ENCODE results near the gene APRT.

APRT gene

DNA sequence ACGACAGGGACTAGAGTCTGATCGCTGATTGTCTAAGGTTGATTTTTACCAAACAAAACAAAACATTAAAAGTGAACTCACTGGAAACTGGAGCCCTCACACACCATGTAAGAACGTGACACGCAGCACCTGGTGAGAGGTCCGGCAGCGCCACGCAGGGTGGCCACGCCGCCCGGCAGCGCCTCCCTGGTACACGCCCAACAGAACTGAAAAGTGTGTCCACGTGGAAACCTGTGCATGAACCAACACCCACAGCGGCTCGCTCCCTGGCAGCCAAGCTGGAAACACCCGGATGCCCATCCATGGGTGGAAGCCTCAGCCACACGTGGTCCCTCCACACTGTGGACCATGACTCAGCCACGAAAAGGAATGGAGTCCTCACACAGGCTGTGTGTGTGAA lies 35.9 kb upstream of the APRT start:
- TF ChIP-seq CTCF (IDR thresholded peaks at IDR 0.05) (no peak), ZFX (IDR thresholded peaks at IDR 0.05; ENCODE audit: borderline replicate concordance) (no peak)

GRCh38 chr16:88846088-88846487 lies 34.4 kb upstream of the APRT start:
- no peak for TF ChIP-seq CTCF (IDR thresholded peaks at IDR 0.05)
- TF ChIP-seq ZFX (IDR thresholded peaks at IDR 0.05; ENCODE audit: borderline replicate concordance) = no peak
- no peak overlapping the region for H3K27ac ChIP-seq

More for the DNA sequence above, 35.9 kb upstream of the APRT start:
- no peak overlapping the region for H3K27ac ChIP-seq

DNA sequence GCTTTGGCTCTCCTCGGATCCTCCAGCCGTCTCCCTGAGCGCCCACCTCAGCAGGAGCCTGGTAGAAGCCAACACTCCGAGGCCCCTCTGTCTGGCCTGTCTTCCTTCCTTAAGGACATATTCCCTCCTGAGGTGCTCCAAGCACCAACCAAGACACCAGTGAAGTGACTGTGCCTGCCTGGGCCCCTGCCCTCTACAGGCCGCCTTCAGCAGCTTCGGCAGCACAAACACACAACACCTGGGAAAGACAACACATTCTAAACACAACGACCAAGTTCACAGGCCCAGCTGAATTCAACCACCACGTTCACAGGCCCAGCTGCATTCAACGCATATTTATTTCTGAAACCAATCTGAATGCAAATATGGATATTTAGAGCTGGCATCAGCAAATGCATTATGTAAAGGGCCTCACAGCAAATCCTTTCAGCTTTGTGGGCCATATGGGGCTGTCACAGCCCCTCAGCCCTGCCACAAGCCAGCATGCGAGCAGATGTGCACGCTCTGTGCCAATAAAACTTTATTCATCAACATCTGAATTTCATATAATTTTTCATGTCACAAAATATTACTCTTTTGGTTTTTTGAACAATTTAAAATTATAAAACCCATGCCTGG lies 32.8 kb upstream of the APRT start:
- H3K27ac ChIP-seq = no peak overlapping the region
- no peak for TF ChIP-seq ZFX (IDR thresholded peaks at IDR 0.05; ENCODE audit: borderline replicate concordance)
- TF ChIP-seq CTCF (IDR thresholded peaks at IDR 0.05) = peak; percentile 18; the same call in 1 of the 2 replicates

GRCh38 chr16:88843256-88843655 lies 31.5 kb upstream of the APRT start:
- TF ChIP-seq CTCF (IDR thresholded peaks at IDR 0.05) = no peak
- no peak for TF ChIP-seq ZFX (IDR thresholded peaks at IDR 0.05; ENCODE audit: borderline replicate concordance)
- no peak overlapping the region for H3K27ac ChIP-seq

- no peak overlapping the region for H3K27ac ChIP-seq
- TF ChIP-seq ZFX (IDR thresholded peaks at IDR 0.05; ENCODE audit: borderline replicate concordance) (no peak), CTCF (IDR thresholded peaks at IDR 0.05) (no peak)
Measured at GRCh38 chr16:88842806-88843205, 31.1 kb upstream of the APRT start.

- TF ChIP-seq ZFX (IDR thresholded peaks at IDR 0.05; ENCODE audit: borderline replicate concordance) (no peak), CTCF (IDR thresholded peaks at IDR 0.05) (no peak)
- H3K27ac ChIP-seq = no peak overlapping the region
Measured at GRCh38 chr16:88842308-88842756, 30.6 kb upstream of the APRT start.

- TF ChIP-seq CTCF (IDR thresholded peaks at IDR 0.05) (no peak), ZFX (IDR thresholded peaks at IDR 0.05; ENCODE audit: borderline replicate concordance) (no peak)
Measured at GRCh38 chr16:88841521-88842307, 30.0 kb upstream of the APRT start.

More at GRCh38 chr16:88841521-88842307, 30.0 kb upstream of the APRT start:
- no peak overlapping the region for H3K27ac ChIP-seq

Measured in 22Rv1 (cell line).